RWPE1 (cell line): ENCODE results near the gene SYMPK.

ENCODE experiments used
- CTCF ChIA-PET: fragments of 350-600 bp; sonication (Branson Sonifier 250); formaldehyde crosslinking; extraction: SDS; loops from one replicate; lab custom pipeline; 2021; lab: Yijun Ruan, JAX
- POLR2A ChIA-PET: fragments of 400-600 bp; formaldehyde crosslinking; extraction: SDS; loops from one replicate; lab custom pipeline; 2020; ENCODE audit warnings: antibody characterized with exemption; ENCODE audit not compliant: low non-redundant PET; lab: Yijun Ruan, JAX
- DNase-seq: peaks from one replicate; pipeline ENCODE4 v3.0.0; 2012; ENCODE audit warnings: low spot score
- H3K27ac ChIP-seq: fragments of 450-650 bp; 2 replicates; pipeline ENCODE4 v1.5.1; 2017
- TF ChIP-seq, protein P1 (sequence below): fragments of 450-650 bp; conservative IDR thresholded peaks from 2 replicates; pipeline ENCODE4 v1.5.1; 2017; ENCODE audit warnings: low read depth, mild to moderate bottlenecking

SYMPK gene

GRCh38 chr19:45886427-45887199 is 23.7 kb upstream of the SYMPK start:
- TF ChIP-seq, protein P1, sequence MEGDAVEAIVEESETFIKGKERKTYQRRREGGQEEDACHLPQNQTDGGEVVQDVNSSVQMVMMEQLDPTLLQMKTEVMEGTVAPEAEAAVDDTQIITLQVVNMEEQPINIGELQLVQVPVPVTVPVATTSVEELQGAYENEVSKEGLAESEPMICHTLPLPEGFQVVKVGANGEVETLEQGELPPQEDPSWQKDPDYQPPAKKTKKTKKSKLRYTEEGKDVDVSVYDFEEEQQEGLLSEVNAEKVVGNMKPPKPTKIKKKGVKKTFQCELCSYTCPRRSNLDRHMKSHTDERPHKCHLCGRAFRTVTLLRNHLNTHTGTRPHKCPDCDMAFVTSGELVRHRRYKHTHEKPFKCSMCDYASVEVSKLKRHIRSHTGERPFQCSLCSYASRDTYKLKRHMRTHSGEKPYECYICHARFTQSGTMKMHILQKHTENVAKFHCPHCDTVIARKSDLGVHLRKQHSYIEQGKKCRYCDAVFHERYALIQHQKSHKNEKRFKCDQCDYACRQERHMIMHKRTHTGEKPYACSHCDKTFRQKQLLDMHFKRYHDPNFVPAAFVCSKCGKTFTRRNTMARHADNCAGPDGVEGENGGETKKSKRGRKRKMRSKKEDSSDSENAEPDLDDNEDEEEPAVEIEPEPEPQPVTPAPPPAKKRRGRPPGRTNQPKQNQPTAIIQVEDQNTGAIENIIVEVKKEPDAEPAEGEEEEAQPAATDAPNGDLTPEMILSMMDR, result no peak

DNA sequence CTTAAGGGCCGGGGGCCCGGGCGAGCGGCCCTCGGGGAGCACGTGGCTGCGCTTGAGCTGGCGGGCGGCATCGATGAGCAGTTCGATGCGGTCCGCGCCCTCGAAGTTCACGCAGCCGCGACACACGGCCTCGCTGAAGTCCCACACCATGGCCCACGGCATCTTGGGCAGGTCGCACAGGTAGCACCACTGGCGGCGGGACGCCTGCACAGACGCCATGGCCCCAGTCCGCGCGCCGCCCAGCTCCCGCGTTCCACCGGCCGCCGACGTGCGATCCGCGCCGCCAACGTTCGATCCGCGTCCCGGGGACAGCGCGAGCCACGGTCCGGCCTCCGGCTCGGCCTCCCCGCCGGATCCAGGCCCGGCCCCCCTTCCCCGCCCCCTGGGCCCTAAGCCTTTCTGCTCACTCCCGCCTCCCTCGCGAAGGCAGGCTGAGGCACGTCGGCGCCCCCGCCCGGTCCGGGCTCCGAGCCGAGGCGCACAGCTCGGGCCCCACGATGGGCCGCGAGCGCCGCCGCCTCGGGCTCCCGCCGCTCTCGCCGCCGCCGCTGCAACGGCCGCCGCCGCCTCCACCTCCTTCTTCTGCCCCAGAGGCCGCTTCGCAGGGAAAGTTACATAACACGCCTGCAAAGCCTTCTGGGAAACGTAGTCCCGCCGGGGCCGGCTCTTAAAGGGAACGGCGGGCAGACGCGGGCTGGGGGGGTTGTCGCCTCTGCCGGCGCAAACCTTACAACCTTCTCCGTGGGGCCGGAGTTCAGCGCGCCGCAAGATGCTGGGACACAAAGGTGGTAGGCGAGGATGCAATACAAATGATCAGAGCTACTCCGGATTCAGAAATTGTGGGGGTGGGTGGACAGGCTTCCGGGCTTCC is 22.8 kb upstream of the SYMPK start, which contains the start of gene IRF2BP1:
Gene IRF2BP1 (minus strand): TSS at position 586 of the 871 bp plus-strand sequence. CDS start 367 bp downstream, at position 219.
- peak; percentile 91 for DNase-seq
- POLR2A ChIA-PET, result interaction anchor here (0.7 to 0.8 kb wide), 2 partner anchors 17 to 61 kb away, joined by 3 read pairs; partner anchors contain the start of gene MYPOP
- TF ChIP-seq, protein P1, result no peak
- H3K27ac ChIP-seq, result peak within 1 kb of the TSS; percentile 93
- CTCF ChIA-PET, result interaction anchor here (0.6 to 1.1 kb wide), 6 partner anchors 68 to 1302 kb away, joined by 3 to 5 read pairs (median 4); no protein-coding TSS in a partner anchor

More at GRCh38 chr19:45886427-45887199, 23.7 kb upstream of the SYMPK start:
- CTCF ChIA-PET, result interaction anchor here (0.6 to 0.8 kb wide), 2 partner anchors 169 to 1303 kb away, joined by 4 read pairs; no protein-coding TSS in a partner anchor
- POLR2A ChIA-PET, result interaction anchor here (0.7 to 0.8 kb wide), 2 partner anchors 16 to 61 kb away, joined by 3 read pairs; partner anchors contain the start of gene MYPOP
- peak; percentile 94 for DNase-seq
- peak overlapping the region; percentile 93 for H3K27ac ChIP-seq

DNA sequence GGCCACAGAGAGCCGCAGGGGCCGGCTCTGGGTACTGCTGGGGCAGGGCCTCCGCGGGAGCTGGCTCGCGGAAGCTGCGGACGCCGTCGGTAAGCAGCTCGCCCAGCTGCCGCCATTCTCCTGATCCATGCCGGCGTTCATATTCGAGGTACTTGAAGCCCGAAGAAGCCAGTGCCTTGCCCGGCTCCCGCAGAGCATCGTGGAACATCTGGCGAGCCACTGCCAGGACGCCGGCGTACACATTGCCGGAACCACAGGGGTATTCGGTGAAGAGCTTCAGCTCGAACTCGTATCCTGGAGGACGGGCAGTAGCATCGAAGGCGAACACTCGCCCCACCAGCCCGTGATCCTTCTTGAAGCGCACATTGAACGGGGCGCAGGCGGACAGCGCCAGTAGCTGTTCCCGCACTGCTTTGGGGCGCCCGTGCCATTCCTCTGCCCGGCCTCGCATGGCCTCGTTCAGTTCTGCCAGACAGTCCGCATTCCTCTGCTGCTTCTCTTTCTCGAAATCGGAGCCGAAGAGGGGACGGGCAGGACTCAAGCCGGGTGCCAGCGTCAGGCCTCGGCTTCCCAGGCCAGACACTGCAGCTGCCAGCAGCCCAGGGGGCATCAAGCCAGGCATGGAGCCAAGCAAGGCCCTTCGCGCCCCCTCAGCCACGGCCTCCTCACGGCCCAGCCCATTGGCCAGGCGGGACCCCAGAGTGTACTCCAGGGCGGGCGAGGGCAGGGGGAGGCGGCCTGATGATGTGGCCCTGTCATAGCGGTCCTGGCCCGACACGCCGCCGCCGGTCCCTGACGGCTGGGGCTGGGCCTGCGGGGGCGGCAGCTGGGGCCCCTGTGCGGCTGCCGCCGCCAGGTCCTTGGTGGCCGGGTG is 22.0 kb upstream of the SYMPK start:
- H3K27ac ChIP-seq, result peak overlapping the region; percentile 93
- ChIA-PET POLR2A (interaction anchor here (0.6 kb wide), 1 partner anchor 66 kb away, joined by 5 read pairs; no protein-coding TSS in a partner anchor), CTCF (interaction anchor here (0.7 to 1.1 kb wide), 6 partner anchors 20 to 552 kb away, joined by 3 to 5 read pairs (median 3); no protein-coding TSS in a partner anchor)
- TF ChIP-seq, protein P1, result no peak
- no peak for DNase-seq

DNA sequence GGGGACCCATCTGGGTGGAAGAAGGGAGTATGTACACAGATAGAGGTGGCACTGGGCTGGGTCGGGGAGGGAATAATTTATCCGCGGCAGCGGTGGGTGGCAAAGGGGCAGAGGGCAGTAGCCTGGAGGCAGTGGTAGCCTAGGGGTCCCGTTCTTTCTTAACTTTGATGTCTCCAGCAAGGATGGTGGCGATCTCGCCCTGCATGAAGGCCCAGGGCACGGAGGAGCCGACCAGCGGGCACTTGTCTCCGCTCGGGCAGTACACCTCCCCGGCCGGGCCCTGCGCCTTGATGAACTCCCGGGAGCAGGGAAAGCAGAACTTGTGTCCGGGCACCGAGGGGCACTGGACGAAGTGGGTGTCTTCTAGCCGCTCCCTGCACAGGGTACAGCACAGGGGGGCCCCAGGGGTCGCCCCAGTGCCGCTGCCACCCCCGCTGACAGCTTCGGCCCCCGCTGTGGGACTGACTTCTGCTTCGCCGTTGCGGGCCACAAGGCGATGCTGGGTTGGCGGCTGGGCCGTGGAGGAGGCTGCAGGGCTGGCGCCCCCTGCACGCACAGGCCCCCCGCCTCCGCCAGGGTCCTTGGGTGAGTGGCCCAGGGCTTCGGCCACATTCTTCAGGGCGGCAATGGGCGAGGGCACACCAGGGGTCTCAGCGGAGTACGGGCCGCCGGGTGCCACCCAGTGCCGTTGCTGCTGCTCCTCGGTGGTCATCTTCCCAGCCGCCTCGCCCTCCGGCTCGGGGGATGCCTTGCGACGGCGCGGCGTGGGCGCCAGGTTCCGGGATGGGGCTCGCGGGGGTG is 21.1 kb upstream of the SYMPK start:
- TF ChIP-seq, protein P1, result no peak
- POLR2A ChIA-PET, result interaction anchor here (0.6 kb wide), 1 partner anchor 66 kb away, joined by 5 read pairs; no protein-coding TSS in a partner anchor

DNA sequence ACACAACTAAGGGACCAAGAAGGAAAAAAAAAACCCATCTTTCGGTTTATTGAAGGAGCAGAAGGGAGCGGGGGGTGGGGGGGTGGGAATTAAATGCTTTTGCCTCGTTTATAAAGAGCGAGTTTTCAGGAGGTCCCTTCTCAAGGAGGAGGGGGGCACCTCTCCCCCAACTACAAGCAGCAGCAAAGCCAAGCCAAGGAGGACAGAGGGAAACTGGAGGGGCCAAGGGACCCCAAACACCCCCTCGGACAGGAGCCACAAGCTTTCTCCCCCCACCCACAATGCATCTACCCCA is 20.6 kb upstream of the SYMPK start:
- POLR2A ChIA-PET, result no interaction called here
- DNase-seq, result no peak

More for the DNA sequence above, 21.1 kb upstream of the SYMPK start:
- H3K27ac ChIP-seq, result peak overlapping the region; percentile 93
- CTCF ChIA-PET, result interaction anchor here (0.7 to 1.1 kb wide), 3 partner anchors 19 to 66 kb away, joined by 3 to 5 read pairs (median 3); no protein-coding TSS in a partner anchor
- DNase-seq, result no peak

More for the DNA sequence above, 20.6 kb upstream of the SYMPK start:
- TF ChIP-seq, protein P1, result peak; percentile 60
- CTCF ChIA-PET, result no interaction called here
- H3K27ac ChIP-seq, result peak overlapping the region; percentile 93
